ENCODE data around the gene DNMT1.

Gene DNMT1

GRCh38 chr19:10091370-10091687, 103.4 kb downstream of the DNMT1 start:
- no peaks in the 10 kb centered on the region for H3K27me3 ChIP-seq (replicated peaks; ENCODE audit: control insufficient read depth, insufficient read depth, low read length, poor library complexity, severe bottlenecking)
- H3K27ac ChIP-seq (ENCODE audit: insufficient read depth, low read length, poor library complexity, severe bottlenecking), result no peak overlapping the region
- H3K4me3 ChIP-seq (ENCODE audit: insufficient read depth, low read depth, low read length, poor library complexity, severe bottlenecking), result no peak overlapping the region
- no peak for DNase-seq
- peaks cover 29% of the 10 kb centered on the region for H3K36me3 ChIP-seq (ENCODE audit: control insufficient read depth, insufficient read depth, low read length)
- H3K4me1 ChIP-seq (ENCODE audit: control insufficient read depth, insufficient read depth, low read length, poor library complexity, severe bottlenecking), result peaks cover 7% of the 10 kb centered on the region
- no peaks in the 10 kb centered on the region for H3K9me3 ChIP-seq (ENCODE audit: control insufficient read depth, low read length)

GRCh38 chr19:10089801-10090375, 104.9 kb downstream of the DNMT1 start:
- no peaks in the 10 kb centered on the region for H3K27me3 ChIP-seq (replicated peaks; ENCODE audit: control insufficient read depth, insufficient read depth, low read length, poor library complexity, severe bottlenecking)
- H3K27ac ChIP-seq (ENCODE audit: insufficient read depth, low read length, poor library complexity, severe bottlenecking), result no peak overlapping the region
- no peaks in the 10 kb centered on the region for H3K9me3 ChIP-seq (ENCODE audit: control insufficient read depth, low read length)
- H3K4me3 ChIP-seq (ENCODE audit: insufficient read depth, low read depth, low read length, poor library complexity, severe bottlenecking), result no peak overlapping the region
- peaks cover 7% of the 10 kb centered on the region for H3K4me1 ChIP-seq (ENCODE audit: control insufficient read depth, insufficient read depth, low read length, poor library complexity, severe bottlenecking)
- DNase-seq, result no peak
- peaks cover 29% of the 10 kb centered on the region for H3K36me3 ChIP-seq (ENCODE audit: control insufficient read depth, insufficient read depth, low read length)

DNA sequence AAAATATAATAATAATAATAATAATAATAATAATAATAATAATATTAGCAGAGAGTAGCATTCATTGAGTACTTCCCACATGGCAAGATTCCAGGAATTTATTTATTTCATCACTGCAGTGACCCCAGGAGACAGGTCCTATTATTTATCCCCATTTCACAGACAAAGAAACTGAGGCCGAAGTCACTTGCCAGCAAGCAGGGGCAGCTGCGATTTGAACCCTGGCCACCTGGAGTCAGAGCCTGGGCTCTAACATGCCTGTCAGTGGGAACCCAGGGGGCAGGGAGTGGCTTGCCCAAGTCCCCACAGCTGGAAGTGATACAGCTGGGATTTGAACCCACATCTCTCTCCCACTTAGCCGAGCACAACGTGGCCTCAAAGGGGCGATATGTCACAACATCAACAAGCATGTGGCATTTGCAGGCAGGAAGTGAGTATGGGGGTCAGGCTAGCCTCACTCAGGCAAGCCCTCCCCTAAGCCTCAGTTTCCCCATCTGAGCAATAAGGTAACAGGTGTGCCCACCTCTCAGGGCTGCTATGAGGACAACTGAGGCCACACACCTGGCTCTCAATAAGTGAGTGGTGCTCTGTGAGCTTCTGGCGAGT, 105.7 kb downstream of the DNMT1 start:
- no peak for DNase-seq
- H3K9me3 ChIP-seq (ENCODE audit: control insufficient read depth, low read length), result no peaks in the 10 kb centered on the region
- no peak overlapping the region for H3K27ac ChIP-seq (ENCODE audit: insufficient read depth, low read length, poor library complexity, severe bottlenecking)
- H3K27me3 ChIP-seq (replicated peaks; ENCODE audit: control insufficient read depth, insufficient read depth, low read length, poor library complexity, severe bottlenecking), result no peaks in the 10 kb centered on the region
- H3K4me1 ChIP-seq (ENCODE audit: control insufficient read depth, insufficient read depth, low read length, poor library complexity, severe bottlenecking), result peaks cover 7% of the 10 kb centered on the region
- H3K4me3 ChIP-seq (ENCODE audit: insufficient read depth, low read depth, low read length, poor library complexity, severe bottlenecking), result no peak overlapping the region
- H3K36me3 ChIP-seq (ENCODE audit: control insufficient read depth, insufficient read depth, low read length), result peaks cover 29% of the 10 kb centered on the region

DNA sequence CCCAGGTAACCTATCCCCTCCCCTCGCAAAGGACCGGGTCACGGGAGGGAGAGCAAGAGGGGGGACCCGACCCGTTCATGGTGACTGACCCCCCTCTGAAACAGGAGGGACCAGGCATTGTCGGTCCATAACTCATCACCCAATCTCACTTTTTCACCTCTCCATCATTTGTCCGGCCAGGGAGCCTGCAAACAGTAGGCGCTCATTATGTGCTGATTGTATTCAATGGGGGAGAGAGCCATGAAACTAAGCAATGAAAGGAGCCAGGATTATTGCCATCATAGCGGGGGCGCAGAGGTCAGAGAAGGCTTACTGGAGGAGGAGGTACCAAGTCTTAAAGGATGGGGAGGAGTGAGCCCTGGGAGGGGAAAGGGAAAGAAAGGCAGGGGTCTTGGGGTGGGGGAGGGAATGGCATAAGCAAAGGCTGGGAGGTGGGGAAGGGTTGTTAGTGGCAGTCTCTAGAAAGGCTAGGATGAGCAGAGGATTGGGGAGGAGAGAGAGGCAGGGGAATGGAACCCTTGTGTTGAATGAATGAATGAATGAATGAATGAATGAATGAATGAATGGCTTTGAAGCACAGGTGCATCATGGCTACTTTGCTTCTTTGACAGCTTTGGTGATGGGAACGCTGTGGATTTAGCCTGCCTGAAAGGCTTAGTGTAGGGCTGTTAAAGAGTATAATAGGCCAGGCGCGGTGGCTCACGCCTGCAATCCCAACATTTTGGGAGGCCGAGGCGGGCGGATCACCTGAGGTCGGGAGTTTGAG, 107.3 kb downstream of the DNMT1 start:
- Histone ChIP-seq H3K36me3 (ENCODE audit: control insufficient read depth, insufficient read depth, low read length) (peaks cover 21% of the 10 kb centered on the region), H3K9me3 (ENCODE audit: control insufficient read depth, low read length) (no peaks in the 10 kb centered on the region), H3K4me1 (ENCODE audit: control insufficient read depth, insufficient read depth, low read length, poor library complexity, severe bottlenecking) (peaks cover 7% of the 10 kb centered on the region), H3K27ac (ENCODE audit: insufficient read depth, low read length, poor library complexity, severe bottlenecking) (peak overlapping the region; percentile 87), H3K4me3 (ENCODE audit: insufficient read depth, low read depth, low read length, poor library complexity, severe bottlenecking) (peak overlapping the region; percentile 99), H3K27me3 (replicated peaks; ENCODE audit: control insufficient read depth, insufficient read depth, low read length, poor library complexity, severe bottlenecking) (no peaks in the 10 kb centered on the region)
- DNase-seq, result no peak

DNA sequence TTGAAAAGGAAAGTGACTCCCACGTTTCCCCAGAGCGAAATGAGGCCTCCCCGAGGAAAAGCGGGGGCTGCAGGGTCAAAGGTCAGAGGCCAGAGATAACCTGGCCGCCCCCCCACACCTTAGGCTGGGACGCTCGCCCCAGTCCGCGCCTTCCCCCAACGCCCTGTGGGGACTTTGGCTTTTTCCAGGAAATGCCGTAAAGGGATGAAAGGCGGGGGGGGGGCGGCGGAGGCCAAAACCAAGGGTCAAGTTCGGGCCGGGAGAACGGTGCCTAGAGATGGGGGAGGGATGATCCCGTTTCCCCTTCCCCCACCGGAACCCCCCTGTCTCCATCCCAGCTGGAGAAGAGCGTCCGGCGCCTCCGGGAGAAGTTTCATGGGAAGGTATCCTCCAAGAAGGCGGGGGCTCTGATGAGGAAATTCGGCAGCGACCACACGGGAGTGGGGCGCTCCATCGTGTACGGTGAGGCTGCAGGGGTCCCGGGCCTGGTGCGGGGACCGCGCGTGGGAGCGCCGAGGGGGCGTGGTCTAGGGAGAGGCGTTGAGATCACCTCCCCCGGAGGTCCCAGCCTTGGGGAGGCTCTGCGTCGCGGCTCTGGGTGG, 108.1 kb downstream of the DNMT1 start:
- Histone ChIP-seq H3K4me1 (ENCODE audit: control insufficient read depth, insufficient read depth, low read length, poor library complexity, severe bottlenecking) (peaks cover 7% of the 10 kb centered on the region), H3K36me3 (ENCODE audit: control insufficient read depth, insufficient read depth, low read length) (peaks cover 15% of the 10 kb centered on the region), H3K4me3 (ENCODE audit: insufficient read depth, low read depth, low read length, poor library complexity, severe bottlenecking) (peak overlapping the region; percentile 99), H3K9me3 (ENCODE audit: control insufficient read depth, low read length) (no peaks in the 10 kb centered on the region), H3K27me3 (replicated peaks; ENCODE audit: control insufficient read depth, insufficient read depth, low read length, poor library complexity, severe bottlenecking) (no peaks in the 10 kb centered on the region), H3K27ac (ENCODE audit: insufficient read depth, low read length, poor library complexity, severe bottlenecking) (peak overlapping the region; percentile 87)
- DNase-seq, result peak in 1 of 3 donors; percentile 26

DNA sequence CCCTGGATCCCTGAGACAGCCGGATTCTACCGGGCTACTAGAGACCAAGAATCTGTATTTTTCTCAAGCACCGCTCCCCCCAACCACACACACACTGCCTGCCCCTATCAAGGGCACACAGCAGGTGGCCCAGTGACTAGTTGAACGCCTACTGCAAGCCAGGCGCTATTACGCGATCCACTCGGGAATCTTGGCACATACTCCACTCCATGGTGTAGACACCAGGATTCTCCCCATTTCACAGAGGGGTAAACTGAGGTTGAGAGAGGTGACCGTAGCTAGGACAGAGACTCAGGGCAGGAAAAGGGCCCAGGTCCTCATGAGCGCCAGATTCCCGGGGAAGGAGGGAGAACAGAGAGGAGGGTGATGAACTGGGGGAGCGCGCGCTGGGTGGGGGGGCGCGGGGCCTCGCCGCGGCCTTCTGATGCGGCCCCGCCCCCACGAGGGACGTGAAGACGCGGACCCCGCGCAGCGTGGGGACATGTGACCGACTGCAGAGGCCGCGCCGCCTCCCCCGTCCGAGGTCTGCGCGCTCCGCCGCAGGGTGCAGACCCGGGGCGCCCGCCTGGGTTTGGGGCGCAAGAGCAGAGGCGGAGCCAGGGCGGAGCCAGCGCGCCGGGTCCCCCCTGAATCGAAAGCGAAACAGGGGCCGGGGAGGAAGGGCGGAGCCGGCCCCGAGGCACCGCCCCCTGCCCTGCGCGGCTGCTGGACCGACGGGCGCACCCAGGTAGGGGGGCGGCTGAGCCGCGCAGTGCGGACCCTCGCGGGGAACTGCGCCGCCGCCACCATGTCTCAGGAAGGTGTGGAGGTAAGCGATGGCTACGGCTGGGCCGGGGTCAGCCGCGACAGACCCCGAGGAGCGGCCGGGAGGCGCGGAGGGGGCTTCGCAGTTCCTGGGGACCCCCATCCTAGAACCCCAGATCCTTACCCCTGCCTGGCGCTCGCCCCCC, 108.8 kb downstream of the DNMT1 start, which contains the start of gene SHFL:
Gene SHFL, plus strand, starts transcription at position 677 of the 950 bp plus-strand sequence. Its CDS starts 111 bp downstream, at position 788.
- peak within 1 kb of the TSS; percentile 87 for H3K27ac ChIP-seq (ENCODE audit: insufficient read depth, low read length, poor library complexity, severe bottlenecking)
- H3K4me3 ChIP-seq (ENCODE audit: insufficient read depth, low read depth, low read length, poor library complexity, severe bottlenecking), result peak within 1 kb of the TSS; percentile 99
- no peaks in the 10 kb centered on the region for H3K9me3 ChIP-seq (ENCODE audit: control insufficient read depth, low read length)
- peak; percentile 73 to 83 (median 73) for DNase-seq
- no peaks in the 10 kb centered on the region for H3K27me3 ChIP-seq (replicated peaks; ENCODE audit: control insufficient read depth, insufficient read depth, low read length, poor library complexity, severe bottlenecking)
- peaks cover 8% of the 10 kb centered on the region for H3K36me3 ChIP-seq (ENCODE audit: control insufficient read depth, insufficient read depth, low read length)
- peaks cover 7% of the 10 kb centered on the region for H3K4me1 ChIP-seq (ENCODE audit: control insufficient read depth, insufficient read depth, low read length, poor library complexity, severe bottlenecking)

DNA sequence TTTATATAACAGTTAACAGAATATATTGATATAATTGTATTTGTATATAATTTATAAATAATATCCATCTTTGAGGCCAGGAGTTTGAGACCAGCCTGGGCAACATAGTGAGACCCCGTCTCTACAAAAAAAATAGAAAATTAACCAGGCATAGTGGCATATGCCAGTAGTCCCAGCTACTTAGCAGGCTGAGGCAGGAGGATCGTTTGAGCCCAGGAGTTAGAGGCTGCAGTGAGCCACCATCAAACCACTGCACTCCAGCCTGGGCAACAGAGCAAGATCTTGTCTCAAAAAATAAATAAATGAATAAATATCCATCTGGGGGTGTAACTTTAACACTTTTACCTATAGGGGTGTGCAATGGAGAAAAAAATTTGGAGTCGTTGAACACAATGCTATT, 110.0 kb downstream of the DNMT1 start:
- Histone ChIP-seq H3K4me1 (ENCODE audit: control insufficient read depth, insufficient read depth, low read length, poor library complexity, severe bottlenecking) (peaks cover 7% of the 10 kb centered on the region), H3K36me3 (ENCODE audit: control insufficient read depth, insufficient read depth, low read length) (peaks cover 8% of the 10 kb centered on the region), H3K4me3 (ENCODE audit: insufficient read depth, low read depth, low read length, poor library complexity, severe bottlenecking) (no peak overlapping the region), H3K27me3 (replicated peaks; ENCODE audit: control insufficient read depth, insufficient read depth, low read length, poor library complexity, severe bottlenecking) (no peaks in the 10 kb centered on the region), H3K9me3 (ENCODE audit: control insufficient read depth, low read length) (no peaks in the 10 kb centered on the region), H3K27ac (ENCODE audit: insufficient read depth, low read length, poor library complexity, severe bottlenecking) (no peak overlapping the region)
- no peak for DNase-seq

DNA sequence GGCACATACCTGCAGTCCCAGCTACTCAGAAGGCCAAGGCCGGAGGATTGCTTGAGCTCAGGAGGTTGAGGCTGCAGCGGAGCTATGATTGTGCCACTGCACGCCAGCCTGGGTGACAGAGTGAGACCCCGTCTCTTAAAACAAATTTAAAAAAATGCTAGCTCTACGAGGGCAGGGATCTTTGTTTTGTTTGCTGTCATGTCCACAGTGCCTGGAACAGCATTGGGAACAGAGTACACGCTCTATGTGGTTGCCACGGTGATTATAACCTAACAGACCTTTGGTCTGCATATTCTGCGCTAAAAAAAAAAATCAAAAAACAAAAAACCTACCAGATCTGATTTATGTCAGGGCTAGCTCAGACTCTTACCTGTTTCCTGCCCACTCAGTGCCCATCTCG, 110.8 kb downstream of the DNMT1 start:
- H3K4me3 ChIP-seq (ENCODE audit: insufficient read depth, low read depth, low read length, poor library complexity, severe bottlenecking), result no peak overlapping the region
- H3K4me1 ChIP-seq (ENCODE audit: control insufficient read depth, insufficient read depth, low read length, poor library complexity, severe bottlenecking), result peaks cover 7% of the 10 kb centered on the region
- no peak for DNase-seq
- H3K9me3 ChIP-seq (ENCODE audit: control insufficient read depth, low read length), result no peaks in the 10 kb centered on the region
- H3K27ac ChIP-seq (ENCODE audit: insufficient read depth, low read length, poor library complexity, severe bottlenecking), result no peak overlapping the region
- peaks cover under 1% of the 10 kb centered on the region for H3K36me3 ChIP-seq (ENCODE audit: control insufficient read depth, insufficient read depth, low read length)
- H3K27me3 ChIP-seq (replicated peaks; ENCODE audit: control insufficient read depth, insufficient read depth, low read length, poor library complexity, severe bottlenecking), result no peaks in the 10 kb centered on the region
